SK-N-SH (cell line): ENCODE data around the gene ULBP1. TPM values are rescaled to one million over a fixed set of nuclear protein-coding genes. Genes with fewer than 3 reads are reported as not detected.
"Not testable (repeated sequence)": the region's sequence is repeated elsewhere in the genome, so short reads cannot be mapped to it uniquely, and the experiment has no call there.

Source experiments
- CTCF ChIA-PET: fragments of 300-600, 350-600 bp; formaldehyde crosslinking; extraction: SDS; loops from one replicate; lab custom pipeline; 2021; lab: Yijun Ruan, JAX
- POLR2A ChIA-PET: fragments of 350-600 bp; sonication (Branson Sonifier 250); formaldehyde crosslinking; extraction: SDS; loops from one replicate; lab custom pipeline; 2020; ENCODE audit warnings: antibody characterized with exemption, inconsistent platforms; lab: Yijun Ruan, JAX
- DNase-seq: peaks from one replicate; pipeline ENCODE4 v3.0.0; 2012
- H2AFZ ChIP-seq: fragments of 200-600 bp; sonication (generic); 2 replicates; pipeline ENCODE4 v1.8.1; 2016; ENCODE audit warnings: antibody characterized with exemption, mild to moderate bottlenecking, low read depth
- H3F3A ChIP-seq: fragments of 200-600 bp; sonication (generic); replicated peaks from 2 replicates; pipeline ENCODE3; 2016; ENCODE audit warnings: antibody characterized with exemption, mild to moderate bottlenecking; ENCODE audit not compliant: insufficient read depth
- H3K27ac ChIP-seq, 2 experiments: fragments of 200-500 bp in 1 of 2; fragments of 200-600 bp in 1 of 2; sonication (Bioruptor generic) in 1 of 2; sonication (generic), shearing (Covaris generic) in 1 of 2; 2 replicates each; pipeline versions ENCODE4 v1.5.1 to v1.6.1; 2014 to 2016; ENCODE audit warnings: low read depth in 2 of 2, inconsistent platforms in 1 of 2, low read length in 1 of 2, mild to moderate bottlenecking in 1 of 2, mixed read lengths in 1 of 2
- H3K27me3 ChIP-seq: fragments of 200-600 bp; sonication (generic), shearing (Covaris generic); 2 replicates; pipeline ENCODE4 v1.6.1; 2016; ENCODE audit warnings: mixed run types; ENCODE audit not compliant: insufficient read depth
- H3K36me3 ChIP-seq, 2 experiments: fragments of 200-500 bp in 1 of 2; fragments of 200-600 bp in 1 of 2; sonication (Bioruptor generic) in 1 of 2; sonication (generic) in 1 of 2; replicated peaks in 1 of 2; 2 replicates each; pipeline versions ENCODE3 to v1.5.1; 2014 to 2016; ENCODE audit warnings: low read length in 1 of 2, mild to moderate bottlenecking in 1 of 2; ENCODE audit not compliant: insufficient read depth in 2 of 2, control insufficient read depth in 1 of 2
- H3K4me1 ChIP-seq, 2 experiments: fragments of 200-500 bp in 1 of 2; fragments of 200-600 bp in 1 of 2; sonication (Bioruptor generic) in 1 of 2; sonication (generic), shearing (Covaris generic) in 1 of 2; 2 replicates each; pipeline versions ENCODE4 v1.5.1 to v1.6.1; 2014 to 2016; ENCODE audit warnings: low read depth in 1 of 2, low read length in 1 of 2, mixed run types in 1 of 2; ENCODE audit not compliant: insufficient read depth in 2 of 2, control insufficient read depth in 1 of 2
- H3K4me2 ChIP-seq: fragments of 200-600 bp; sonication (generic), shearing (Covaris generic); 2 replicates; pipeline ENCODE4 v1.6.1; 2017; ENCODE audit warnings: mixed run types
- H3K4me3 ChIP-seq, 2 experiments: fragments of 200-500 bp in 1 of 2; fragments of 200-600 bp in 1 of 2; sonication (Bioruptor generic) in 1 of 2; sonication (generic), shearing (Covaris generic) in 1 of 2; 2 replicates each; pipeline versions ENCODE4 v1.5.1 to v1.8.1; 2014 to 2016; ENCODE audit warnings: low read depth in 2 of 2, inconsistent platforms in 1 of 2, low read length in 1 of 2, mild to moderate bottlenecking in 1 of 2, mixed read lengths in 1 of 2, moderate library complexity in 1 of 2
- H3K79me2 ChIP-seq: fragments of 200-600 bp; sonication (generic); 2 replicates; pipeline ENCODE4 v1.8.1; 2017; ENCODE audit warnings: mild to moderate bottlenecking; ENCODE audit not compliant: insufficient read depth
- H3K9ac ChIP-seq: fragments of 200-600 bp; sonication (generic); 2 replicates; pipeline ENCODE4 v1.6.1; 2017; ENCODE audit warnings: mixed run types
- H3K9me2 ChIP-seq: fragments of 200-600 bp; sonication (generic); 2 replicates; pipeline ENCODE4 v1.6.1; 2017; ENCODE audit warnings: mixed run types
- H3K9me3 ChIP-seq: fragments of 200-600 bp; sonication (generic); 2 replicates; pipeline ENCODE4 v1.6.1; 2017; ENCODE audit warnings: mixed run types, mild to moderate bottlenecking, moderate library complexity
- H4K20me1 ChIP-seq: fragments of 200-600 bp; sonication (generic); 2 replicates; pipeline ENCODE4 v1.6.1; 2017; ENCODE audit warnings: mild to moderate bottlenecking, mixed run types; ENCODE audit not compliant: insufficient read depth
- TCF12 ChIP-seq: IDR thresholded peaks from 2 replicates; pipeline ENCODE4 v1.4.0; 2012
- WGBS: methylation state at CpG from one replicate; pipeline ENCODE4 v1.1.6; 2017; ENCODE audit warnings: low lambda C conversion rate; 5-methylcytosine and 5-hydroxymethylcytosine counted together
- polyA plus RNA-seq, 3 experiments: library from polyadenylated mRNA; depleted of rRNA; stranded (reverse); fragments of >200 nt; gene quantifications; 2 replicates each; pipeline ENCODE4 v1.2.3, GENCODE V29; 2012

ULBP1 gene
- polyA plus RNA-seq, 1 of the 3 experiments (the other 2 are of a cell fraction) = 0.02 TPM

GRCh38 chr6:150018846-150019580 is 55.3 kb downstream of the ULBP1 start:
- H3K79me2 ChIP-seq = no peaks in the 10 kb centered on the region
- no peaks in the 10 kb centered on the region for H3K4me1 ChIP-seq
- H3K36me3 ChIP-seq = no peaks in the 10 kb centered on the region
- no peak overlapping the region for H3K27ac ChIP-seq
- DNase-seq = no peak
- H3K9me3 ChIP-seq = no peaks in the 10 kb centered on the region
- H3K9ac ChIP-seq = no peak overlapping the region
- TF ChIP-seq TCF12 = no peak
- TF ChIP-seq, all 33 proteins: peak for 0
- ChIA-PET CTCF (interaction anchor here (1.0 kb wide), 1 partner anchor 83 kb away, joined by 3 read pairs; no protein-coding TSS in a partner anchor), POLR2A (no interaction called here)
- no peak overlapping the region for H3K4me3 ChIP-seq
- peaks cover 26% of the 10 kb centered on the region for H3K27me3 ChIP-seq
- H3K9me2 ChIP-seq = no peaks in the 10 kb centered on the region
- H4K20me1 ChIP-seq = no peaks in the 10 kb centered on the region
- no peak overlapping the region for H3K4me2 ChIP-seq
- no peak overlapping the region for H2AFZ ChIP-seq
- H3F3A ChIP-seq = no peaks in the 10 kb centered on the region
- WGBS = 6% methylated on average over 5 of the region's 6 CpGs

GRCh38 chr6:150021870-150022269 is 58.1 kb downstream of the ULBP1 start:
- H3K4me2 ChIP-seq, H3K9me2 ChIP-seq, H3K27ac ChIP-seq, H4K20me1 ChIP-seq, H3K9me3 ChIP-seq, CTCF ChIA-PET, H3K36me3 ChIP-seq, H3F3A ChIP-seq, H3K9ac ChIP-seq, H3K4me3 ChIP-seq, H2AFZ ChIP-seq, H3K79me2 ChIP-seq, DNase-seq, H3K4me1 ChIP-seq, POLR2A ChIA-PET: not testable (repeated sequence)
- H3K27me3 ChIP-seq = peaks cover 28% of the 10 kb centered on the region
- no CpG with 5 or more reads among the region's 6 CpGs for WGBS

Other genes with a start within 250 kb of the ULBP1 start
- 6.9 and 9.3 TPM in 2 replicates for gene LATS1, start 245.8 kb upstream of the ULBP1 start, polyA plus RNA-seq (2012; rRNA removed)
- gene NUP43, start 217.4 kb upstream of the ULBP1 start, polyA plus RNA-seq (2012; rRNA removed) = 10.1 and 16.4 TPM in 2 replicates
- gene PCMT1, start 214.2 kb upstream of the ULBP1 start, polyA plus RNA-seq (2012; rRNA removed) = 158 and 190 TPM in 2 replicates
- 25.0 and 29.5 TPM in 2 replicates for gene LRP11, start 99.6 kb upstream of the ULBP1 start, polyA plus RNA-seq (2012; rRNA removed)
- gene RAET1E, start 65.8 kb upstream of the ULBP1 start, polyA plus RNA-seq (2012; rRNA removed) = 0.15 and 0.26 TPM in 2 replicates
- 1.7 and 2.5 TPM in 2 replicates for gene RAET1G, start 40.8 kb upstream of the ULBP1 start, polyA plus RNA-seq (2012; rRNA removed)
- 5.0 and 5.3 TPM in 2 replicates for gene ULBP2, start 21.9 kb upstream of the ULBP1 start, polyA plus RNA-seq (2012; rRNA removed)
- gene RAET1L, start 61.6 kb downstream of the ULBP1 start, polyA plus RNA-seq (2012; rRNA removed) = not detected in 2 replicates
- 4.6 and 4.9 TPM in 2 replicates for gene ULBP3, start 105.2 kb downstream of the ULBP1 start, polyA plus RNA-seq (2012; rRNA removed)
- gene PPP1R14C, start 179.1 kb downstream of the ULBP1 start, polyA plus RNA-seq (2012; rRNA removed) = not detected in 2 replicates